Stimulated activated CD4-positive, alpha-beta T cell treated with anti-CD3 and anti-CD28 coated beads, Interleukin-12 subunit alpha, Interleukin-12 subunit beta, amount 100 ng/mL, for 4 hours (primary cell): ENCODE data around the gene CFAP20DC.
"Not testable (repeated sequence)": the region's sequence is repeated elsewhere in the genome, so short reads cannot be mapped to it uniquely, and the experiment has no call there.

Experiments
- DNase-seq: peaks from one replicate; pipeline ENCODE4 v3.0.0-alpha.2; 2020

CFAP20DC gene

DNA sequence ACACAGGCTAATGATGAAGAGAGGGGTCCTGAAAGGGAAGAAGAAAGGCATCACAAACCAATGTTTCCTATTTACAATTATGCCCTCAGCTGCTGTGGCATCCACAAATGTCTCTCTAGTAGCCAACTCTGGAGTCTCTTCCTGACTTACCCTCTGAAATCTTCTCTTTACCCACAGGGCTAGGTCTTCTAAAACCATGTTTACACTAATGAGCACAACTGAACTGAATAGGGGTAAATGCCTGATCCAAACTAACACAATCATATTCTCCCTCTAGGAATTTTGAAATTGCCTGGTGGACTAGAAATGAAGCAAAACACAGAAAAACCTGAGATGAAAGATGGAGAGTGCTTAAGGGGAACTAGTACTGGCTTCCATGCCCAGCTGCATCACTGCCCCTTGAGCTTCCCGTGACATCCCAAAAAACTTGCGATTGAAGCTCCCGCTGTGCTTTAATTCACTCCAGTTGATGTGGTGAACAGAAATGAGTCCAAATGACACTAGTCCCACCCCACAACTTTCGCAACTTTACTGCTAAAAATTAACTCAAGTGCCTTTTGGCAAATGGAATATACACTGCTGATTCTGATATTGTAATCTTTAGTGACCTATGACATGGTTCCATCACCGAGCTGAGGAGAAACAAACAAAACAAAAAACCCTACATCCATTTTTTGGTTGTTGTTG, 32.8 kb downstream of the CFAP20DC start:
- DNase-seq, result no peak

DNA sequence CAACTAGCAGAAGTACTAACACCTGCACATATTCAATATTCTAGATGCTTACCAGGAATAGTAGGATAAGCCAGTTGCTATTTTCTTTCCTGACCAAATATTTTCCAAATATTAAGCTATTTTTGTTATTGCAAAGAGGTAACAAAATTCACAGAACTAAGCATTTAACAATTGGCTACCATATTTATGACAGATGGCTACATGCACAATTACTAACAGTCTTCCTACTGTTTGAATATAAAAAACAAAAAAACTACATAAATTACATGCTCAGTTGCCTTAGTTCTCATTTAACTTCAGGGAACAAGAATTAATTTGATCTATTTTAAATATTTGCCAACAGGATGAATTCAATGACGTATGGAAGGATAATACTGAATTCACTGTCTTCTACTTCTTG, 36.2 kb downstream of the CFAP20DC start:
- no peak for DNase-seq

DNA sequence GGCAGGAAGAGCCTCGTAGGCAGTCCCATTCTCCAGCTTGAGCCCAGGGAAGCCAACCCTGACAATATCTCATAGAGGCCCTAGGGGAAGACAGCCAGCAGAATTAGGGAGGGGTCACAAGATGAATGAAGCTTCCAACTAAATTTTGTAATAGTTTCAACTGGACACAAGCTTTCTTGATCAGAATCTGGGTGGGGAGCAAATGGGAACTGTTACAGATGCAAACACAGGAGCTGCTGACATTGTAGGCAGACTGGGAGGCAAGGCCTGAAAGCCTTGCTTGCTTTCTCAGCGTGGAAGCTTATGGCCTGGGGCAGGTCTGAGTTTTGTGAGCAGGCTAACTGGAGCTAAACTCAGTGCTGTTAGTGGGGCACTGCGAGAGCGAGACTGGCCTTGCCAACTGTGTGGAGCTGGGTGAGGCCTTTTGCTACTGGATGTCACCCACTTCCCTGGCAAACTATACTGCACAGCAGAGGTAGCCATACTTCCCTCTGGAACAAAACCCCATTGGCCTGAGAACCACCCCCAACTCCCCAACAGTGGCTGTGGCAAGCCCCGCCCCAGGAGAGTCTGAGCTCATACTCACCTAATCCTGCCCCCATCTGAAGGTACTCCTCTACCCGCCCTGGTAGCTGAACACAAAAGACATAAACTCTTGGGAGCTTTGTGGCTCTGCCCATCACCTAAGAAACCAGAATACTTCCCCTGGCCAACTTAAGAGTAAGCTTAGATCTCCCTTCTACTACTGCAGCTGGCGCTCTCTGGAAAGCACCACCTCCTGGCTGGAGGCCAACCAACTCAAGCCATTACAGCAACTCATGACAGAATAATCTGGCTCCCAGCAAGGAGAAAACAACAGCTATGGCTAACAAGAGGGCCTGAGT, 42.9 kb downstream of the CFAP20DC start:
- DNase-seq, result no peak

DNA sequence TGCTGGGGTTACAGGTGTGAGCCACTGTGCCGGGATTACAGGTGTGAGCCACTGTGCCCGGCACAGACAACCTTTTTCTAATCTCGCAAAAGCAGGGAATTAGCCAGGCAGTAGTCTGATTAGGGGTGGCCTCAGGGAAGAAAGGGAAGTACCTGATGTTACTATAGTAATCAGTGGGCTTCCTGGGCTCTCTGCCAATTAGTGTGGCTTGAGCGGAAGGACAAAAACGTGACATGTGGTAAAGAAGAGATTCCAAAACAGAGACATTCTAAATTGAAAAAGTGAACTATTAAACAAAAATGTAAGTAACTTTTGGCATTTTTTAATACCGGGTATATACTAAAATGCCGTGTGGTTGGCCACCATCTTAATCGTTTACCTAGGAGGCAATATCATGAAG, 48.1 kb downstream of the CFAP20DC start:
- no peak for DNase-seq

DNA sequence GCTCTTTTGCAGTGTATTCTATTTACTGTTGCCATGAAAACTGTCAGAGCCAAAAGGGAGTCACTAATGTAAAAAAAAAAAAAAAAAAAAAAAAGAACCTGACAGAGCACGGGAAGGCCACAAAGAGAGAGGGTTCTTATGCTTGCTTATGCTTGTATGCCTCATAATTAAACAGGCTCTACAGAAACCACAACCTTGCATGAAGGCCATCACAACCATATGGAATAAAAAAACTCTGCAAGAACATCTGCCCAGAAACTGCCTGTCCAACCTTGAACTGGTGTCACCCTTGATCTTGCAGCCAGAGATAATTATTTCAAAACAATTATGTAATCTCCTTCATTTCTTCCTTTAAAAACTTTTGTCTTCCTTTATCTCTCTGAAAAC, 50.1 kb downstream of the CFAP20DC start:
- no peak for DNase-seq

DNA sequence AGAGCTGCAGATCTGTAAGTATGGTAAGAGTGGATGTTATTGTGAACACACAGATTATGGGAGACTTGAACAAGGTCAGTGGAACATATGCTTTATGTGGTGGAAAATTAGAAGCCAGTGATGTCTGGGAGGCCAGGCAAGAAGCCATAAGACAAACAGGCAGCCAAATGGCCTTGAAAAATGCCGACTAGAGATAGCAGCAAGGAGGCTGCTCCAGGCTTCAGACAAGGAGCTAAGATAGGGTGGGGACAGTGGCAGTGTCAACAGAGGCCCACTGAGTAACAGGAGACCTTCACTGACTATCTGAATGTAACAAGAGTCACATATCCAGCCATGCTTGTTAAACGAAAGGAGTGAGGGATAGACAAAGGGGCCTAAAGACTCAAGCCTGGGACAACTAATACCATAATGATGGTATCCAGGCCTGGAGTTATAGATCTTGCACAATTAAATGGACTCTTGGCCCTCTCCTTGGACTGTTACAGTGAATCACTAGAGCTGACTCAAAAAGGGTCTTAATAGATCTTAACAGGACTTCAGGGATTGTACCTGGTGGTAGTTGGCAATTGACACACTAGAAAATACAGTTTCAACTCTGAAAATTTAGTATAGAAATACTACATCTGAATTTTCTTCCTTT, 50.6 kb downstream of the CFAP20DC start:
- no peak for DNase-seq

DNA sequence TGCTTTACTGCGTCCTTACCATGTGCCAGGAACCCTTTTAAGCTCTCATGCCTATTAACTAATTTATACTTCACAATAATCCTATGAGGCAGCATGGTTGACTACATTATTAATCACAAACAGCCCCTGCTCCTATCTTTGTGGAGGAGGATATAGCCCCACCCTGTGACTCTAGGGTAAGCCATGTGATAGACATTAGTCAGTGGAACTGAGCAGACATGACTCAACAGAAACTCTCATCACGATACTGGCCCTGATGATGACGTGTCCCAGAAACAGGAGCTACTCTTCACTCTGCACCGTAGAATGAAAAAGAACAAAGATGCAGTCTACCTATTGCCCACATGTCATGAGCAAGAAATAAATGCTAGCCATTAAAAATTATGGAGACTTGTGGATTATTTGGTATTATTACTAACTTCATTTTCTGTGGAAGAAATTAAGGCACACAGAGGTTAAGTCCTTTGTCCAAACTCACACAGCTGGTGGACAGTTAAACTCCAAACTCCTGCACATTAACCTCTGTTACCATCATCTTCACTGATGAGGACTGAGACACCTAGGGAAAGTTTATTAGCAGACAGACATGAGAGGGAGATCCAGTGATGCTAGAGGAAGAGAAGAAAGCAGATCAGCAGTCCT, 51.2 kb downstream of the CFAP20DC start:
- no peak for DNase-seq

DNA sequence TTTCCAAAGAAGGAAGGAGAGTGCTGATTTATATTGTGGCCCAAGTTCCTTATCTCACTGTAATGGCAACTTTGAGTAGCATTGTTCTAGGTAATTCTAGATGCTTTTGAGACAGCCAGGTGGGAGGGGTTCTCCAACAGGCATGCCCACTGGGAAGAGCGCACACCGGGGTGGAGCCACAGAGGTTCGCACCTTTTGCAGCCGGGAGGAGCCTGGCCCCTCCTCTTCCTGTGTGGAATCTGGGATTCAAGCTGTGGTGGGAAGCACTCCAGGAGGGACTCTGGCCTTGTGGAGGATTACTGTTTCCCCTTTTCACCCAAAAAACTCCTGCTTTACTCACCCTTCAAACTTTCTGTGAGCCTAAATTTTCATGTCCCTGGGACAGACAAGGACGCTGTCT, 53.1 kb downstream of the CFAP20DC start:
- no peak for DNase-seq

DNA sequence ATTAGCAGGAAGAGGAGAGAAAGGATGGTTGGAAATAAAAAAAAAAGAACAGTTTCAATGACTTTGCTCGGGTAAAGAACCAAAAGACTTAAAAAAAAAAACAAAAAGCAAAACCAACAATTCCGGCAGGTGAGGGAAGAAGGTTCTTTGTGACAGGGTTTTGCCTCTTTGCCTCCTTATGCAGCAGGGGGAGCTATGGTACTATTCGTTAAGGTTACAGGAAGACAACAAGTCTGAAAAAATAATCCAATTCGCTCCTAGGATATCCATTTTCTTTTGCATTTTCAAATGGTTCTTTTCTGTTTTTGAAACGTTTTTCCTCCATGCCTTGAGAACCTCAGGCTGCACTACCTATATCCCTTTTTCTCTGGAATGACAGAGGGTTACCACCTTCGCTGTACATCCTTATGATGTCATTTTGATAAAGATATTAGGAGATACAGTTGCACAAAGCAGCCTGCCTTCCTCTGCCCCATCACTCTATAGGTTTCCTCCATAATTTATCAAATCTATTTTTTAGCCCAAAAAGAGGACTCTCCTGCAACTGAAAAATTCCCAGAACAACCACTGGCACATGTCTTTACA, 55.0 kb downstream of the CFAP20DC start:
- no peak for DNase-seq

DNA sequence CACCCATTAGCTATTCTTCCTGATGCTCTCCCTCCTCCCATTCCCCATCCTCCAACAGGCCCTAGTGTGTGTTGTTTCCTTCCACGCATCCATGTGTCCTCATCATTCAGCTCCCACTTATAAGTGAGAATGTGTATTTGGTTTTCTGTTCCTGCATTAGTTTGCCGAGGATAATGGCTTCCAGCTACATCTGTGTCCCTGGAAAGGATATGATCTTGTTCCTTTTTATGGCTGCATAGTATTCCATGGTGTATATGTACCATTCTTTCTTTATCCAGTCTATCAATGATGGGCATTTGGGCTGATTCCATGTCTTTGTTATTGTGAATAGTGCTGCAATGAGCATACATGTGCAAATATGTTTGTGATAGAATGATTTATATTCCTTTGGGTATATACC, 56.3 kb downstream of the CFAP20DC start:
- DNase-seq, result no peak

DNA sequence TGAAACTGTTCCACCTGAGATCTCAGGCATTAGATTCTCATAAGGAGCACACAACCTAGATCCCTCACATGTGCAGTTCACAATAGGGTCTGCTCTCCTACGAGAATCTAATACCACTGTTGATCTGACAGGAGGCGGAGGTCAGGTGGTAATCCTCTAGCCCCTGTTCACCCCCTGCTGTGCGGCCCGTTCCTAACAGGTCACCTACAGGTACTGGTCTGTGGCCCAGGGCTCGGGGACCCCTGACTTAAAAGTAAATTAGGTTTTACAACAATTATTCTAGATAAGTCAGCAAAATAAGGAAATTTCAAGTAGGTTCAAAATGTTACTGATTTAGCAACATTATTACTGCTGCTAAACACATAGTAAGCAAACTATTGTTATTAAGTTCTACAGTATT, 58.2 kb downstream of the CFAP20DC start:
- DNase-seq, result no peak

DNA sequence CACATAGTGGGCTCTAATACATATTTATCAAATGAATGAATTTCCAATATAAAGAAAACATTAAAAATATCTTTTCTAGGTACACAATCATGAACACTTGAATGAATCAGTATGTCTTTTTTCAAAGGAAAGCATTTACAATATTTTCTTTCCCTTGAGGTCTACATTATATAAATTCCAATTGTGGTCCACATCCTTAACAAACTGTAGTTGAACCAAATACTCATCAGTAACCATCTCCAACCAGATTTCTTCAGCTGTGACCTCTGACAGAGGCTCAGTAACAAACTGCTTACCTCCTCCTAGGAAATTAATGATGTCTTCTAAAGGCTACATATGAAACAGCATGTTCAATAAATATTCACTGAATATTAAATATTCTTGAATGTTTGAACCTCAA, 58.8 kb downstream of the CFAP20DC start:
- DNase-seq, result no peak

DNA sequence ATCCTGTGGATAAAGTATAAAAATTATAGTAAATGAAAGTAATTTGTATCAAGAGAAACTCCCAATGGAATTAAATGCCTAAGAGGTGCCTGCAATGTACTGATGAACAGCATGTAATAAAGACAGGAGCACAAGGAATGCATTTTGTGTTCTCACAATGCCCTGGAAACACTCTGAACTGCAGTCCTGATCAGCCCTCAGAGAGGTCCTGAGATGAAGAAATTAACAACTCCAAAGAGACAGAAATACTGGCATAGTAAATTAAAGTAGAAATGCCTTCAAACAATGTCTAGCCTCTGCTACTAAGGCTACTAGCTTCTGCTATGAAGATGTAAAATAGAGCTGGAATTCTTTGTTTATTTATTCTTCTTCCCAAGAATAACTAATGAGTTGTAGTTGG, 59.9 kb downstream of the CFAP20DC start:
- DNase-seq, result no peak

DNA sequence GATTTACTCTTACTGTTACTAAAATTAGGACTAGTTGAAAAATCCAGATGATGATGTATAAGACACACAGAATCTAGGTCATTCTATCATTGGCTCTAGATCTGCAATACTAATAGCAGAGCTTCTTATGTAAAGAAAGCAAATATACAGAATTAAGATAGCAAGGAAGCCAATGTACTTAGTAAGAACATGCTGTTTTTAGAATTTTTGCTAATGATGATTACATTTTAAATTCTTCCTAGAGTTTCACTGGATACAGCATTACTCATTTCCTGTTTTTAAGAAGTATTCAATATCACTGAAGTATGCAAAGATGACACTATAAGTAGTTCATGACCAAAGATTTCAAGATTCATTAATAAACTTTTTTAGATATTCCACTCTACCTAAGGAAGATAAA, 60.7 kb downstream of the CFAP20DC start:
- no peak for DNase-seq

DNA sequence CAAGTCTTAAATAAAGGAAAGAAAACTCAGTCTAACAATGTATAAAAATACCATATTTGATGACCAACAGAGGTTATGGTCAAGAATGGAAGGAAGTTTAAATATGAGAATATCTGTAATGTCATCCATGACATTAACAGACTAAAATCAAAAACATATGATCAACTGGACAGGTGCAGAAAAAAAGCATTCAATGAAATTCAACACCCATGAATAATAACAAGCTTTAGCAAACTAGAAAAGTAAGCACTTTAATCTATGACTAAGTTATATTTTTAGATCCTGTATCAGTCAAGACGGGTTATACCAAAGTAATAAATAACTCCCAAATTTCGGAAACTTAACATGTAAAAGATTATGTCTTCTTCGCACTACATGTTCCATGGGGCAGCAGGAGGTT, 61.8 kb downstream of the CFAP20DC start:
- DNase-seq, result no peak

DNA sequence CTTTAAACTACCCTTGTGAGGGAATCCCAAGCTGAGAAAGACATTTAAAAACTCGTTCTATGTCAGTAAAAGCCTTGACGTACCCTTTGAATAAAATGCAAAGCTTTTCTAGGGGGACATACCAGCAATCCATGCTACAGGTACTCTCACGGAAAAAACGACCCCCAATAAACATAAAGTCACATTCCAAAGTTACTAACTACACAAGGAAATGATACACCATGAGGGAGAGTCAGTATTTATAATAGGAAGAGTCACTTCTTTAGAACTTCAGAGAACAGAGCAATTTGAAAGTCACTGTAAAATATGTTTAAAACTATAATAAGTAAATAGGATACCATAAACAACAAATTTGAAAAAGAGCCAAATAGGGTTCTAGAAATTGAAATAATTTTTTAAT, 63.2 kb downstream of the CFAP20DC start:
- DNase-seq, result no peak

DNA sequence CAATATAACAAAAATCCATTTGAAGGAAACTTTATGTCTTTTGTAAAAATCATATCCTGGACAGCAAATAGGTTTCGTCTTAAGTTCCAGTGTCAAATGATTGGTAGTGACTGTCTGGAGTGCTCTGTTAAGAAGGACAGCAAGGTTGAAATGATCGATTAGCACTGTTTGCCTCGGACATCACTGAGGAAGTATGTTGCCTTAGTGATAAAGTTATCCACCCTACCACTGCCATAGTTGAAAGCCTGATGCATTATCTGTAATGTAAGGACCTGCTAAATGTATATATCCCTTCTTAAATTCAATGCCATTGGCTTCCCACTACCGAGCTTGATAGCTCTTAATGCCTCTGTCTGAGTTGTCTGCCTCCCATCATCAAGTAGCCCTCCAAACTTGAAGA, 70.0 kb downstream of the CFAP20DC start:
- DNase-seq, result no peak

DNA sequence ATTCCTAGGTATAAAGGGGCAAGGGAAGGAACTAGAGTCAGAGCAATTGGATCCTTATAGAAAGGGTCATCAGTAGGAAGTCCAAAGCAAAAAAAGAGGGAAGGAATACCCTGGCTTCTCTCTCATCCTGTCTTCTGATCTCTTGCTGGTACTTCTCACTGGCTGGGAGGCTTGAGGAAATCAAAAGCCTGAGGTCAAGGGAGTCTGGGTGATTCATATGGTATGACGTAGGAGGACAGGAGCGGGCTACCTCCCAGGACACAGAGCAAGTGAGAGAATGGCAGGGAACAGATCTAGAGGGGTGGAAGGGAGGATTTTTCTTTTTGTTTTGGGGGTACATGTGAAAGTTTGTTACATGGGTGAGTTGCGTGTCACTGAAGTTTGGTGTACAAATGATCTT, 76.0 kb downstream of the CFAP20DC start:
- DNase-seq, result no peak

DNA sequence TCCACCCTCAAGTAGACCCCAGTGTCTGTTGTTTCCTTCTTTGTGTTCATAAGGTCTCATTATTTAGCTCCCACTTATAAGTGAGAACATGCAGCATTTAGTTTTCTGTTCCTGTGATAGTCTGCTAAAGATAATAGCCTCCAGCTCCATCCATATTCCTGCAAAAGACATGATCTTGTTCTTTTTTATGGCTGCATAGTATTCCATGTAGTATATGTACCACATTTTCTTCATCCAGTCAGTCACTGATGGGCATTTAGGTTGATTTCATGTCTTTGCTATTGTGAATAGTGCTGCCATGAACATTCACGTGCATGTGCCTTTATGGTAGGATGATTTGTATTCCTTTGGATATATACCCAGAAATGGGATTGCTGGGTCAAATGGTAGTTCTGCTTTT, 82.0 kb downstream of the CFAP20DC start:
- not testable (repeated sequence) for DNase-seq

DNA sequence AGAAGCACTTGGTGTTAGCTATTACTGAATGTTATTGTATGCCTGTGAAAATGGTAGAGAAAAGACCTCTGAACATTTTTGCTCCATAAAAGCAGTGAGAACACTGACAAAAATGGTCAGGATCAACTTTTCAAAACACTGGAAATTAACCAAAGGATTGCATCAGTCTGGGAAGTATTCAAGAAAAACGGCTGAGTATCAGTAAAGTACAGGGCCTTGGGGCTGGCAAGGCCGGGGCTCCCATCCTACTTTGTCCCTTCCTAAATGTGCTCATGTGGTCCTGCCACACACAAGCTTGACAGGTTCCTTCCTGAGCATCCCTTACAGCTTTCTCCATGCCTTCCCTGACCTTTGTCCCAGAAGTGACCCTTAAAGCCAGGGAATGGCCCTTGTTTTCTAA, 84.0 kb downstream of the CFAP20DC start:
- DNase-seq, result no peak

DNA sequence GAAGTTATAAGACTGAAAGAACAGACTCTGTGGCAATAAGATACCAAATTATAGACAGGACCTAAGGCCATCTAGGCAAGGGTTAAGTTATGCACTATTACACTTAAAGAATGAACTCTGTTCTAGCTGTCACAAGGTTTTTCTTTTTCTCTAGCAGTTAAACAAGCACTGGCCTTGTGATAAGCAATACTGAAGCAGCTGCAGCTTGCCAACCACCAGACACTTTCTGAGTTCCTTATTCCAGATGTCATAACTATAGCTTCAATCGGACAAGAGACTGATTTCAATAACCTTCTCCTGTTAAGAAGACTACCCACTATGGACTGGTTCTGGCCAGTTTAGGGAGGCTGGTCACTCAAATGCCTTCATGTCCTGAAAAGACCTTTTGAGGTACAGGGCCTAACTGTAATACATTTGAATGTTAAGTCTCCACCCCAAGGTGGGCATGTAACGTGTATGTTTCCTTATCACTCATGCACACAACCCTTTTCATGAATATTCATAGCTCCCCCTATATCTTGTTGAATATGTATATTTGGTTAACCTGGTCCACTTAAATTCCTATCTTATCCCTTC, 85.8 kb downstream of the CFAP20DC start:
- DNase-seq, result no peak

DNA sequence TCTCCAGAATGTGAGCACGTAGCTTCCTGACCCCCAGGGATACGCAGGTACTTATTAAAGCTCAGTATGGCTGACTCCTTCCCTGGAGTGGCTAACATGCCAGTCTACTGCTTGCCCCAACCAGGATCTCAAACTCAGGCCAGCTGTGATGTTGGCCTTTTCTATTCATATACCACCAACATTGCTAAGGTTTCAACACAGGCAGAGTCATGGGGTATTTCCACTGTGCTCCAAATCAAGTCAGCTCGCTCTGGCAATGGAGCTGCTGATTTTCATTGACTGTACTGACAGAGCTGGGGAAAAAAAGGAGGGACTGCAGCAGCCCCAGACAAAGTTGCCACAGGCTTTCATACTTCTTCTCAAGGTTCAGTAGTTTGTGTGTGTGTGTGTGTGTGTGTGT, 87.0 kb downstream of the CFAP20DC start:
- DNase-seq, result no peak
